ENCODE measurements around the gene MSMP.
A peak's percentile ranks its signal among the peaks of the same experiment; 100 is the strongest.

Gene MSMP

DNA sequence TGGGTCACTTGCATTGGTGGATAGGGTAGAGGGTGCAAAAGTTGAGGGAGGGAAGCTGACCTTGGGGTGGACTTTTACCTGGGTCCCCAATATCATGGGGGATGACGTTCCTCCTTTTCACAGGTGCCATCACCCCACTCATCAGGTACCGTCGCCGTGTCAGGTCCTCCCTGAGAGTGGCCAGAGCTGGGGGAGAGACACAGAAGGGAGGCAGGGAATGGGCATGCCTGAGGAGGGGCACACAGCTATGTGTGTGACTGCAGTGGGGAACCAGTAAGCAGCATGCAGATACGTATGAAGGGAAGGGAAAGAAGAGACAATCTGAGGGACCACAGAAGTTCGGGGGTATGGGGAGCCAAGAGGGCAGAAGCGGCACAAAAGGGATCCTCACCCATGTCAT is 15.2 kb downstream of the MSMP start:
- ATAC-seq (no peak), DNase-seq (no peak)
- Mint-ChIP-seq H3K4me1 (peaks cover 28% of the 10 kb centered on the region), H3K9me3 (no peaks in the 10 kb centered on the region), H3K4me3 (no peak overlapping the region), H3K27ac (peak overlapping the region in 1 of 2 donors; percentile 86), H3K27me3 (no peaks in the 10 kb centered on the region)

DNA sequence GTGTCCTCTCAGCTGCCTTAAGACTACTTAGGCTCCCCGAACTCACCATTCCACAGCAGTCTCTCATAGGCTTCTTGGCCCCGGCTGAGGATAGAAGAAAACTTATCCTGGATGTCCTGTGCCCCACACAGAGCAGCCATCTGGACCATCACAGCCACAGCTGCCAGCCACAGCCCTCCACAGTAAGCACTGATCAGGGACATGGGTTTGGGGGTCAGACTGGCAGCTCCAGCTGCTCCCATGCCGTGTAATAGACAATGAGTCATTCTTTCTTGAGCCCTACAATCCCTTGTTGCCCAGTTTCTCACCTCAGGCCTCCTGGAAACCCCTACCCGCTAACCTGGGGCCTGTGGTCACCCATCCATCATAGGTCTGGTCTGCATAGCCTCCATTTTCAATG is 15.9 kb downstream of the MSMP start:
- Mint-ChIP-seq H3K4me3 (no peak overlapping the region), H3K9me3 (no peaks in the 10 kb centered on the region), H3K27ac (no peak overlapping the region), H3K27me3 (no peaks in the 10 kb centered on the region), H3K4me1 (peaks cover 32% of the 10 kb centered on the region)
- ATAC-seq, result no peak
- no peak for DNase-seq

DNA sequence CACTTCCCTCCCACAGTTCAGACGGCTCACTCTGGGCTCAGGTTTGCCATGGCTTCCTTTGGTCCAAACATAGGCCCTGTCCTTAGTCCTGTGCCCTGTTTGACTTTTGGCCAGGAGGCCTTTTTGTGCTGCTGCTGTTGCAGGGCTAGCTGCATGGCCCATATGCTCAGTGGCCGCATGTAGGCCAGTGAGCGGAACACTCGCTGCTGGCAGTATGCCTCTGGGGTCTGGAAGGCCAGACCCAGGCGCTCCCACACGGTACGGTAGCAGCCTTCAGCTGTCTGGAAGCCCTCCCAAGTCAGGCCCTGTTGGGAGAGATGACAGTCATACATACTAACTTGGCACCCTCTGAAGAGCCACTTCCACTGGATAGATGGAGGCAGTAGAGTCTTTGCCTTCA is 16.9 kb downstream of the MSMP start:
- ATAC-seq (no peak), DNase-seq (no peak)
- Mint-ChIP-seq H3K4me1 (peaks cover 30% of the 10 kb centered on the region), H3K27me3 (no peaks in the 10 kb centered on the region), H3K27ac (no peak overlapping the region), H3K4me3 (no peak overlapping the region), H3K9me3 (no peaks in the 10 kb centered on the region)

DNA sequence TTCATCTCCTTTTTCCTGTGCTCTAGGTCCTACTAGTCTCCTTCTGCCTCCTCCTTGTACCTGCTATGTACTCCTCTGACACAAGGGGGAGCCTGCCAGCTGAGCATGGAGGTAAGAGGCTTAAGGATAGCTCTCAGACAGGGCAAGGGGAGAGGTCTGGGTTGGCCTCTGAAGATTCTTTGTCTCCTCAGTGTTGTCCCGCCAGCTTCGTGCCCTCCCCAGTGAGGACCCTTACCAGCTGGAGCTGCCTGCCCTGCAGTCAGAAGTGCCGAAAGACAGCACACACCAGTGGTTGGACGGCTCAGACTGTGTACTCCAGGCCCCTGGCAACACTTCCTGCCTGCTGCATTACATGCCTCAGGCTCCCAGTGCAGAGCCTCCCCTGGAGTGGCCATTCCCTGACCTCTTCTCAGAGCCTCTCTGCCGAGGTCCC is 17.9 kb downstream of the MSMP start:
- H3K27me3 Mint-ChIP-seq, result no peaks in the 10 kb centered on the region
- peaks cover 20% of the 10 kb centered on the region for H3K4me1 Mint-ChIP-seq
- H3K4me3 Mint-ChIP-seq, result no peak overlapping the region
- peak; percentile 62 to 68 for DNase-seq
- ATAC-seq, result no peak
- no peak overlapping the region for H3K27ac Mint-ChIP-seq
- no peaks in the 10 kb centered on the region for H3K9me3 Mint-ChIP-seq

DNA sequence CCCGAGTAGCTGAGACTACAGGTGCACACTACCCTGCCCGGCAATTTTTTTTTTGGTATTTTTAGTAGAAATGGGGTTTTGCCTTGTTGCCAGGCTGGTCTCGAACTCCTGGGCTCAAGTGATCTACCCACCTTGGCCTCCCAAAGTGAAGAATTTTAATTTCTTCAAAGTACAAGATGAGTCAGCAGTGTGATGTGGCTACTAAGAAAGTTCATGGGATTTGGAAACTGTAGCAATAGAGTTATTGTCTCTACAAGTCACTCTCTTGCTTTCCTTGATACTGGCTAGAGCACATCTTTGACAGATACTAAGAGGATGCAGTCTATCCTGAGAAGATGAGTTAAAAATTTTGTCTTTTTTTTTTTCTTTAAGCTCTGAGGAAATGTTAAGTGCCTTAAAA is 20.0 kb downstream of the MSMP start:
- Mint-ChIP-seq H3K27ac (no peak overlapping the region), H3K27me3 (no peaks in the 10 kb centered on the region), H3K9me3 (no peaks in the 10 kb centered on the region), H3K4me1 (peaks cover 20% of the 10 kb centered on the region), H3K4me3 (peak overlapping the region; percentile 8 to 33)
- DNase-seq (no peak), ATAC-seq (no peak)

DNA sequence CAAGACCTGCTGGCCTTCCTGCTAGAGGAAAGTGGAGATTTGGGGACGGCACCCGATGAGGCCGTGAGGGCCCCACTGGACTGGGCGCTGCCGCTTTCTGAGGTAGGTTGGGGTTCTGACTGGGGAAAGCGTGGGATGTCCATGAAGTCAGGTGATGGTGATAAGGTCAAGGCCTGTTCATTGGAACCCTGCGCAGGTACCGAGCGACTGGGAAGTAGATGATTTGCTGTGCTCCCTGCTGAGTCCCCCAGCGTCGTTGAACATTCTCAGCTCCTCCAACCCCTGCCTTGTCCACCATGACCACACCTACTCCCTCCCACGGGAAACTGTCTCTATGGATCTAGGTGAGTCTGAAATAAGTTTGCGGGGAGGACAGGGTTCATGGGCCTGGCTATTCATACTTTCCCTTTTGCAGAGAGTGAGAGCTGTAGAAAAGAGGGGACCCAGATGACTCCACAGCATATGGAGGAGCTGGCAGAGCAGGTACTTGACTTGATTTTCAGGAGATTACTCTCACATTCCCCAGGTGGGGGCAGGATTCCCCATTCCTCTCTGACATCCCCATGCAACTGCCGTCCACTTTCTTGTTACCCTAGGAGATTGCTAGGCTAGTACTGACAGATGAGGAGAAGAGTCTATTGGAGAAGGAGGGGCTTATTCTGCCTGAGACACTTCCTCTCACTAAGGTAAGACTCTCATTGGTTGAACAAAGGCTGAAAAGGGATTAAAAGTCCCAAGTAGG is 21.1 kb downstream of the MSMP start:
- no peak overlapping the region for H3K4me3 Mint-ChIP-seq
- no peaks in the 10 kb centered on the region for H3K27me3 Mint-ChIP-seq
- H3K9me3 Mint-ChIP-seq, result no peaks in the 10 kb centered on the region
- H3K4me1 Mint-ChIP-seq, result peaks cover 20% of the 10 kb centered on the region
- DNase-seq, result peak; percentile 21 to 43
- ATAC-seq, result peak; percentile 11
- H3K27ac Mint-ChIP-seq, result peak overlapping the region; percentile 87 to 98

DNA sequence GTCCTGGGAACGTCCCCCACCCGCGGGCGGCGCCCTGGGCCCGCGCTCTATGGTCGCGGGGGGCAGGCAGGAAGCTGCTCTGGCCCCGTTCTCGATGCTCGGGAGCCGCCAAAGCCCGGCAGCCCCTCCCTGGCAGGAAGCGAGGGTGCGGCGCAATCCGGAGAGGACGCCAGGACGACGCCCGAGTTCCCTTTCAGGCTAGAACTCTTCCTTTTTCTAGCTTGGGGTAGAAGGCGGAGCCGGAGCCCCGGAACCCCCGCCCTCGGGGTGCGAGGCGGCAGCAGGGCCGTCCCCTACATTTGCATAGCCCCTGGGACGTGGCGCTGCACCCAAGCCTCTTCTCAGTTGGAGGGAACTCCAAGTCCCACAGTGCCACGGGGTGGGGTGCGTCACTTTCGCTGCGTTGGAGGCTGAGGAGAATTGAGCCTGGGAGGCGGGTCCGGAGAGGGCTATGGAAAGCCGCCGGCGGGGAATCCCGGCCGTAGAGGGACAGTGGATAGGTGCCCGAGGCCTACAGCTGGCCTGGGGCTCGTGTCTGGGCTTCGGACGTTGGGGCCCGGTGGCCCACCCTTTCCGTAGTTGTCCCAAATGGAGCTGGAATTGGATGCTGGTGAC is 21.8 kb downstream of the MSMP start, which contains the start of the genes CREB3 and TLN1:
CREB3 (plus strand) TSS at position 482 of the 615 bp plus-strand sequence; CDS start at position 589, 107 bp downstream.
TLN1 (minus strand) TSS at position 11 of the 615 bp plus-strand sequence. CDS start 6,501 bp downstream, outside the sequence.
- Mint-ChIP-seq H3K9me3 (no peaks in the 10 kb centered on the region), H3K4me1 (peaks cover 20% of the 10 kb centered on the region), H3K4me3 (no peak within 1 kb of the TSS), H3K27ac (peak within 1 kb of the TSS; percentile 96 to 98), H3K27me3 (no peaks in the 10 kb centered on the region)
- peak; percentile 93 for ATAC-seq
- peak; percentile 98 to 99 for DNase-seq

DNA sequence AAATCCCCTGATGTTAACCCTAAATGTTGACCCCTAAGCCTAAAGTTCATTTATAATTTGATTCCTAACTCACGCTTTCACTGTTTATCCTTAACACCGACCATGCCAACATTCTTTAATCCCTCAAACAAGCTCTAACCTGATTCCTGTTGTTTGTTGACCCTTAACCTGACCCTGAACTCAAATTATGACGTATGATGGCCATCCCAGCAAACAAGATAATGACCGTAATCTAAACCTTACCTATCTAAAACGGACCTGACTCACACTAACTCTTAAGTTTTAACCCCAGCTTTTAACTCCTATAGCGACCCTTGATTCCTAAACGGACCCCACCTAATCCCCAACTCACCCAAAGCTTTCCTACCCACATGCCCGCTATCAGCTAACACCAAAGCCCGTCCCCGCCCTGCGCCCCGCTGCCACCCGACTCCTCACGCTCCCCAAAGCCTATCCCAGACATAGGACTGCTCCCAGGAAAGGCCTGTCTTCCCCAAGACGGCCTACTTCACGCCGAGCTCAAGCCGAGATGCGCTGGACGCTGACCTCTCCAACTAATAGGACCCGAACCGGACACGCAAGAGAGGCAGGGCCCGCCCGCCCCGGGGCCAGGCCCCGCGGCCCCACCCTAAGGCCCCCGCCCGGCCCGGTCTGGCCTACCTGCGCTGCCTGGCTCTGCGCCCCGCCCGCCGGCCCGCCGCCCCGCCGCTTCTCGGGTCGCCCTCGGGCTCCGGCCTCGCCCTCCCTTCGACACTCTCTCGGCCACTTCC is 22.5 kb downstream of the MSMP start:
- DNase-seq (no peak), ATAC-seq (no peak)
- Mint-ChIP-seq H3K27me3 (no peaks in the 10 kb centered on the region), H3K27ac (peak overlapping the region; percentile 96 to 98), H3K9me3 (no peaks in the 10 kb centered on the region), H3K4me3 (no peak overlapping the region), H3K4me1 (peaks cover 20% of the 10 kb centered on the region)

DNA sequence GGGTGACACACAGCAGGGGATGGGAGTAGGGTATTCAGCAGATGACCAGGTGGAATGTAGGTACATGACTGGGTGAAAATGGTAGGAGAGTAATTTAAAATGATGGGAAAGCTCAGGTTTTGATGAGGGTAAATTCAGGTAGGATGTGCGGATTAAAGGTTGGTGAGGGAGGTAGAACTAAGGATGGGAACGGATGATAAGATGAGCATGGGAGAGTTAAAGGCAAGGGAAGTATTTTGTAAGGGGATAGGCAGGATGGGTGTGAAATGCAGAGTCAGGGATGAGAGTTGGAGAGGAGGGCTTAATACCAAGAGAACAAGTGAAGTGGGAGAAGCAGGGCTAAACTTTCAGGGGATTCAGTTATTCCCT is 23.6 kb downstream of the MSMP start:
- Mint-ChIP-seq H3K27me3 (no peaks in the 10 kb centered on the region), H3K9me3 (no peaks in the 10 kb centered on the region), H3K27ac (no peak overlapping the region), H3K4me1 (peaks cover 14% of the 10 kb centered on the region), H3K4me3 (no peak overlapping the region)
- ATAC-seq (no peak), DNase-seq (no peak)

DNA sequence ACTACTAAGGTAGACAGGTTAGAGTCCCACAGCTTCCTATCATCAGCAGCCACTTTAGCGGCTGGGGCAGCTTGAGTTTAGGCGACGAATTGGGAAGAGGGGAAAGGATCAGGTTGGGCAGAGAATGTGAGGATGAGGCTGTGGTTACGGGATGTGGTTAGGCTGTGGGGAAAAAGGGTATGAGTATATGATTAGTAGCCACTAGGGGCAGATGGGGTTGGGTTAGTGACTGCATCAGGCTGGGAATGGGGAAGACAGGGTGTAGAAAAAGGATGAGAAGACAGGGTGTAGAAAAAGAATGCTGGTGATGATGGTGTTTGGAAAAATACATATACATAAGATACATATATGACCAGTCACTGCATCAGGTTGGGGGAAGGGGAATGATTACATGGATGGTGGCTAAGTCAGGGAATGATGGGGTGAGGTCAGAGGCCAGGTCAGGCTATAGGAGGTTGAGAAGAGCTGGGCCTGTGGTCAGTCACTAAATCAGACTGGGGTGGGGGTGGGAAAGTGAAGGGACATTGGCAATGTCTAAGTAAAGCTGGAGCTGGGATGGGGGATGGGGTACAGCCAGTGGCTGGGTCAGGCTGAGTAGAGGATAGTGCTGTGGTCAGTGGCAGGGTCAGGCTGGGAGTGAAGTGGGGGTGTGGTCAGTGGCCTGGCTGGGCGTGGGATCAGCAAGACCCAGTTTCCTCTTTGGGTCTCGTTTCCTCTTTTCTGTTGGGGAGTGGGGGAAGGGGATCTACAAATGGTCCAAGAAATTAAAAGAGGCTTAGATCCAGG is 24.2 kb downstream of the MSMP start:
- Mint-ChIP-seq H3K9me3 (no peaks in the 10 kb centered on the region), H3K27me3 (no peaks in the 10 kb centered on the region), H3K4me3 (no peak overlapping the region), H3K27ac (no peak overlapping the region), H3K4me1 (peaks cover 11% of the 10 kb centered on the region)
- no peak for ATAC-seq
- no peak for DNase-seq

DNA sequence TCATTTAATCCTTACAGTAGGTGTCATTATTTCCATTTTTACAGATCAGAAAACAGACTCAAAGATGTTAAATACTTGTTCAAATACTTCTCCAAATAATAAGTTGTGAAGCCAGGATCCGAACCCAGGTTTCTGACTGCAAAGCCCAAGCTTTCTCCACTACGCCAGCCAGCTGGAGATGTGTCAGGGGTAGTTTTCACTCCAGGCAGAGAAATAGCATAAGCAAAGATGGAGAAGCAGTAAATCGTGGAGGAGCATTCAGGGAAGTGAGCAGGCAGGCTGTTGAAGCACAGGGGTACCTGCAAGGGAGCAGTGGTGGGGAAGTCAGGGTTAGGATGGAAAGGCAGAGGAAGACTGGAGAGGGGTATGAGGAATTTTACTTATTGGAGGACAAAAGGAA is 25.0 kb downstream of the MSMP start:
- Mint-ChIP-seq H3K27ac (no peak overlapping the region), H3K4me1 (peaks cover 8% of the 10 kb centered on the region), H3K4me3 (no peak overlapping the region), H3K9me3 (no peaks in the 10 kb centered on the region), H3K27me3 (no peaks in the 10 kb centered on the region)
- DNase-seq (no peak), ATAC-seq (no peak)

DNA sequence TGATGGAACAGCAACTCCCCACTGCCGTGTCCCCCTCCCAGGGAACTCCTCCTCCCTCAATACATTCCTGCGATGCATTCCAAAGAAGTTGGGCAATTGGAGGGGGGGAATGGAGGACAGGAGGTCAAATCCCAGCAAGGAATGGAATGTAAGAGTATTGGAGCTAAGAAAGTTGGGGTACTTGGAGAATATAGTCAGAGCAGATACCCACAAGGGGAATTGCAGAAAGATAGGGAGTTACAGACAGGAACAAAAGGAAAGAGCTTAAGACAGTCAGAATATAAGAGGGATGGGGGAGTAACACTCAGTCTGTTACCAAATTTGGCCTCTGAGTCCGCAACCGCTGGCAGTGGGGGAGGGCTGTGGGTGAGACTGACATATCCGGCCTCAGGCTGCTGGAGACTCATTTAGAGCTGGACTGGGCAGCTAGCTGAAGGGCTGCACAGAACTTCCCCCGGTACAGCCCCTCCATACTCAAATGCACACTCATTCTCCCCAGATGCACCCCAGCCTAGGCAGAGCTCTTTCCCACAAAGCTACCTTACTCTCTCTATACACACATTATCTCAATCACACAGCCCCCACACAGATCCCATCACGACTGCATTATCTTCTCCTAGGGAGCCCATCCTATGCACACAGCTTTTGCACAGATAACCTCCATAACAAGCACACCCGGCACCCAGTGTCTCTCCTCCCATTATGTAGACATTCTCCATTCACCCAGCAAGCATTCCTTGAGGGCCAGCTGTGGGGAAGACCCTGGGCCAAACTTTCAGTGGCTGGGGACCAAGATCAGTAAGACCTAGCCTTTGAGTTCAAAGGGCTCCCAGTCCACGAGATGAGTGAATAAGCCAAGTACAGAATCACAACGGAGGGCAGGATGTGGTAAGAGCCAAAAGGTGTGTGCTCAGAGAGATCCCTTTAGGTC is 25.8 kb downstream of the MSMP start:
- peaks cover 4% of the 10 kb centered on the region for H3K4me1 Mint-ChIP-seq
- no peak overlapping the region for H3K27ac Mint-ChIP-seq
- no peaks in the 10 kb centered on the region for H3K9me3 Mint-ChIP-seq
- peak; percentile 36 to 68 for DNase-seq
- ATAC-seq, result peak; percentile 39
- no peaks in the 10 kb centered on the region for H3K27me3 Mint-ChIP-seq
- H3K4me3 Mint-ChIP-seq, result no peak overlapping the region

DNA sequence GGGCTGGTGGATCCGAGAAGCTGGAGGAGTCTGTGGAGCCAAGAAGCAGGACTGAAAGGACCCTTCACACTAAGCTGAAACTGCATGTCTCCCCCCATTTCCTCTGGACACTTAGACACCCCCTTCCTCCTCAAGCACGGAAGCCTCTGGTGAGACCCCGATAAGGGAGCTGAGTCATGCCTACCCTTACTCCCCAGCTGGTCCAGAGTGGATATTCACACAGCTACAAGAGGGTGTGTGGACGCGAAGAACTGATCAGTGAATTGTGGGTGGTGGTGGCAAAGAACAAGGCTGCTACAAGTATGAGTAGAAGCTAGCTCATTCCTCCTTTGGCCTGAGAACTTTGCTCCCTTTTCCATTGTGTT is 26.4 kb downstream of the MSMP start:
- Mint-ChIP-seq H3K9me3 (no peaks in the 10 kb centered on the region), H3K4me1 (no peaks in the 10 kb centered on the region), H3K27ac (no peak overlapping the region)

DNA sequence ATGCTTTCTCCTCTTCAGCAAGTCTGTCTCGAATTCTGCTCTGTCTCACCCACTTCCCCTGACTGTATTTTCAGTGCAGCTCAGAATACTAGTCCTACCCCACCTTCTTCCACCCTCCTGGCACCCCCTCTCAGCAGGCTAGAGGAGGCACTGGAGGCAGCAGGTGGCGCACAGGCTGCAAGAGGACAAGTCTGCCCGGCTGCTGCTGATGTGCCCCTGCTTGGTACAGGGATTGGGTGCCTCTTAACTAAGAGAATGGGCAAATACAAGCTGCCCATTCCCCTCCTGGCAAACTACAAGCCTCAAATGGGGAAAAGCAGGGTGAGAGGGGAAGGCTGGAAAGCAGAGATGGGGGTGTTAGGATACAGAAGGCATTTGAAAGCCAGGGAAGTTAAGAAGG is 27.1 kb downstream of the MSMP start:
- peak overlapping the region; percentile 9 to 60 for H3K27ac Mint-ChIP-seq
- DNase-seq (peak in 1 of 2 donors; percentile 30), ATAC-seq (no peak)
- H3K4me1 Mint-ChIP-seq, result no peaks in the 10 kb centered on the region
- H3K27me3 Mint-ChIP-seq, result no peaks in the 10 kb centered on the region
- no peaks in the 10 kb centered on the region for H3K9me3 Mint-ChIP-seq
- H3K4me3 Mint-ChIP-seq, result peak overlapping the region in 1 of 2 donors; percentile 59

More for the DNA sequence above, 26.4 kb downstream of the MSMP start:
- H3K4me3 Mint-ChIP-seq, result no peak overlapping the region
- DNase-seq, result no peak
- no peaks in the 10 kb centered on the region for H3K27me3 Mint-ChIP-seq
- no peak for ATAC-seq
